LHCN-M2 (cell line): ENCODE measurements around the gene TOB1. TPM values are rescaled to one million over a fixed set of nuclear protein-coding genes. Genes with fewer than 3 reads are reported as not detected.

Source experiments
- DNase-seq: peaks from one replicate; pipeline ENCODE4 v3.0.0-alpha.2; 2012; ENCODE audit warnings: low read depth
- polyA plus RNA-seq: library from polyadenylated mRNA; unstranded; fragments of >200 nt; gene quantifications from one replicate; pipeline ENCODE4 v1.2.1, GENCODE V29; 2012; ENCODE audit warnings: missing spikeins
- total RNA-seq: library from RNA; depleted of rRNA; stranded (reverse); fragments of >200 nt; gene quantifications from 2 replicates; pipeline ENCODE4 v1.2.3, GENCODE V29; 2014; rRNA removed

Gene TOB1
- 9.3 and 16.9 TPM in 2 replicates for total RNA-seq
- polyA plus RNA-seq: 31.4 TPM

GRCh38 chr17:50866261-50866949 is at the start of gene TOB1:
TSS of gene TOB1 (minus strand) at chr17:50866354. CDS start at chr17:50864017, 2,337 bp downstream.
- peak; percentile 96 for DNase-seq

GRCh38 chr17:50914505-50915063 is 48.4 kb upstream of the TOB1 start:
- DNase-seq: no peak

GRCh38 chr17:50913120-50913519 is 47.0 kb upstream of the TOB1 start:
- DNase-seq: no peak

- no peak for DNase-seq
Observed at GRCh38 chr17:50911890-50912289, 45.7 kb upstream of the TOB1 start.

- DNase-seq: no peak
Observed at GRCh38 chr17:50911450-50911849, 45.3 kb upstream of the TOB1 start.

GRCh38 chr17:50909765-50910605 is 43.8 kb upstream of the TOB1 start:
- DNase-seq: no peak

- DNase-seq: no peak
Observed at GRCh38 chr17:50908860-50909764, 43.0 kb upstream of the TOB1 start.

GRCh38 chr17:50908140-50908859 is 42.1 kb upstream of the TOB1 start:
- no peak for DNase-seq

GRCh38 chr17:50906443-50906842 is 40.3 kb upstream of the TOB1 start:
- DNase-seq: no peak

GRCh38 chr17:50905460-50905803 is 39.3 kb upstream of the TOB1 start:
- DNase-seq: peak; percentile 42

GRCh38 chr17:50904518-50905459 is 38.6 kb upstream of the TOB1 start:
- DNase-seq: peak; percentile 47

- DNase-seq: peak; percentile 87
Observed at GRCh38 chr17:50903604-50904517, 37.7 kb upstream of the TOB1 start.

- no peak for DNase-seq
Observed at GRCh38 chr17:50902372-50903353, 36.5 kb upstream of the TOB1 start.

GRCh38 chr17:50900383-50900892 is 34.3 kb upstream of the TOB1 start:
- DNase-seq: no peak

- no peak for DNase-seq
Observed at GRCh38 chr17:50899559-50900319, 33.6 kb upstream of the TOB1 start.

GRCh38 chr17:50899005-50899460 is 32.9 kb upstream of the TOB1 start:
- DNase-seq: no peak
